IMR-90 (cell line): ENCODE measurements around the gene EFCAB8.

Experiments used
- BHLHE40 ChIP-seq: fragments of 150-350 bp; IDR thresholded peaks from 2 replicates; pipeline ENCODE4 v1.6.1; 2016; ENCODE audit warnings: mild to moderate bottlenecking, low read depth, low read length
- CHD1 ChIP-seq: IDR thresholded peaks from 2 replicates; pipeline ENCODE4 v1.6.1; 2012; ENCODE audit warnings: low read depth, low read length, improper control_type of control experiment
- CTCF ChIP-seq: conservative IDR thresholded peaks from 2 replicates; pipeline ENCODE4 v1.5.1; 2012; ENCODE audit warnings: mild to moderate bottlenecking, low read depth, low read length, improper control_type of control experiment
- FOS ChIP-seq: fragments of 150-350 bp; IDR thresholded peaks from 2 replicates; pipeline ENCODE4 v1.6.1; 2016; ENCODE audit warnings: low read depth, low read length
- MAZ ChIP-seq: IDR thresholded peaks from 2 replicates; pipeline ENCODE4 v1.6.1; 2012; ENCODE audit warnings: low read depth, mild to moderate bottlenecking, low read length, improper control_type of control experiment, moderate library complexity, borderline replicate concordance
- POLR2A ChIP-seq: IDR thresholded peaks from 2 replicates; pipeline ENCODE4 v1.6.1; 2012; ENCODE audit warnings: mild to moderate bottlenecking, low read depth, low read length
- RAD21 ChIP-seq: IDR thresholded peaks from 2 replicates; pipeline ENCODE4 v1.6.1; 2012; ENCODE audit warnings: low read length, improper control_type of control experiment
- RFX5 ChIP-seq: IDR thresholded peaks from 2 replicates; pipeline ENCODE4 v1.8.0; 2012; ENCODE audit warnings: low read depth, mild to moderate bottlenecking, low read length, moderate library complexity
- SMC3 ChIP-seq: fragments of 150-350 bp; IDR thresholded peaks from 2 replicates; pipeline ENCODE4 v1.6.1; 2016; ENCODE audit warnings: low read depth, mild to moderate bottlenecking, antibody characterized with exemption, low read length, moderate library complexity

DNA sequence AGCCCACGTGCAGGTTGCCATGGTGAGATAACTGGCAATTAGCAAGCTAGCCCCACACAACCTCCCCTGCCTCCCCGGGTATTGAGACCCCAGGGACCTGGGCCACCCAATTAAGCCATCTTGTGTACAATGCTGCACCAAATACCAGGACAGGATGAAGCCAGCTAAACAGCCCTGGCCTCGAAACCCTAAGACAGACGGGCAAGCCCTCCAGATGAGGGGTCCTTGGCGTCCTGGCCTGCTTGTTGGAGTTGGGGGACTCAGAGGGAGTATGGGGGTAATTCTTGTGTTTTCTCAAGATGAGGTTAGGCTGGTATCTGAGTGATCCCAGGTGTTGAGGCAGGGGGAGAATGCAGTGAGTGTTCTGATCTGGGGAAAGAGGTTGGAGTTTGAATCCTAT is 47.8 kb upstream of the EFCAB8 start:
- no peak for TF ChIP-seq CTCF
- TF ChIP-seq POLR2A = no peak
- TF ChIP-seq RFX5 = no peak
- no peak for TF ChIP-seq FOS
- no peak for TF ChIP-seq RAD21
- no peak for TF ChIP-seq BHLHE40
- no peak for TF ChIP-seq SMC3
- TF ChIP-seq MAZ = no peak
- TF ChIP-seq CHD1 = no peak
